Liver (tissue), 3 donors: ENCODE data around the gene SHISA3.

Experiments used
- EGR1 ChIP-seq, 2 donors: IDR thresholded peaks; 2 replicates each; pipeline ENCODE4 v1.6.1; 2016 to 2018; ENCODE audit warnings: antibody characterized with exemption in 2 of 2, low read depth in 2 of 2
- GABPA ChIP-seq, 2 donors: IDR thresholded peaks in 1 of 2; conservative IDR thresholded peaks in 1 of 2; 2 replicates each; pipeline ENCODE4 v1.6.1; 2016; ENCODE audit warnings: antibody characterized with exemption in 2 of 2, mild to moderate bottlenecking in 1 of 2, moderate library complexity in 1 of 2
- HNF4A ChIP-seq, 2 donors: conservative IDR thresholded peaks; 2 replicates each; pipeline ENCODE4 v1.6.1; 2016; ENCODE audit warnings: antibody characterized with exemption in 2 of 2, mild to moderate bottlenecking in 2 of 2
- JUND ChIP-seq, 2 donors: IDR thresholded peaks; 2 replicates each; pipeline ENCODE4 v1.6.1; 2016; ENCODE audit warnings: antibody characterized with exemption in 2 of 2
- RAD21 ChIP-seq, 2 donors: IDR thresholded peaks; 2 replicates each; pipeline ENCODE4 v1.6.1; 2016; ENCODE audit warnings: antibody characterized with exemption in 2 of 2, mild to moderate bottlenecking in 2 of 2
- RXRA ChIP-seq, 2 donors: IDR thresholded peaks; 2 replicates each; pipeline ENCODE4 v1.6.1; 2017 to 2018; ENCODE audit warnings: antibody characterized with exemption in 2 of 2, mild to moderate bottlenecking in 1 of 2
- SP1 ChIP-seq: IDR thresholded peaks from 2 replicates; pipeline ENCODE4 v1.6.1; 2018; ENCODE audit warnings: antibody characterized with exemption, mild to moderate bottlenecking
- TAF1 ChIP-seq: conservative IDR thresholded peaks from 2 replicates; pipeline ENCODE4 v1.6.1; 2016; ENCODE audit warnings: antibody characterized with exemption, mild to moderate bottlenecking
- YY1 ChIP-seq: IDR thresholded peaks from 2 replicates; pipeline ENCODE4 v1.6.1; 2016; ENCODE audit warnings: antibody characterized with exemption, mild to moderate bottlenecking
- TF ChIP-seq, protein P1 (sequence below): IDR thresholded peaks from 2 replicates; pipeline ENCODE4 v1.6.1; 2016; ENCODE audit warnings: antibody characterized with exemption, mild to moderate bottlenecking
- TF ChIP-seq, protein P2 (sequence below): fragments of 150-350 bp; IDR thresholded peaks from 2 replicates; pipeline ENCODE4 v1.5.1; 2017; ENCODE audit warnings: improper control_type of control experiment, low read depth, low read length; ENCODE audit not compliant: missing input control
- TF ChIP-seq, protein P3 (sequence below): IDR thresholded peaks from 2 replicates; pipeline ENCODE4 v1.6.1; 2016; ENCODE audit warnings: antibody characterized with exemption
- TF ChIP-seq, protein P4 (sequence below): IDR thresholded peaks from 2 replicates; pipeline ENCODE4 v1.6.1; 2016; ENCODE audit warnings: antibody characterized with exemption
- TF ChIP-seq, protein P5 (sequence below): IDR thresholded peaks from 2 replicates; pipeline ENCODE4 v1.6.1; 2016; ENCODE audit warnings: antibody characterized with exemption
- donor health status: healthy.
- donor health status: healthy.

DNA sequence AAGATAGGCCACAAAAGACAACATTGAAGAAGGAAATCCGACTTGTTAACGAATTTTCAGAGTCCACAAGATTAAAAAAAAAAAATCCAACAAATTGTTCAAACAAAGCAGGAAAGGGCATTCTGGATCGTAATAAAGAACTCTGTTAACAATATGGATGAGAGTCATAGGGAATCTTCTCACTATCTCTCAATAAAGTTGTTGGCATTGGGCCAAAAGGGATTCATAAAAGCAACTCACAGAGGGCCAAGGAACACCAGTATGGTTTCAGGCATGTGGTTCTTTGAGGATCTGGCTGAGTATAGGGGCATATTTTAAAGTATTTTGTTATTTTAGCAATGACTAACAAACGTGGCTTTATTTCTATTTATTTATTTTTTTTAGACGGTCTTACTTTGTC, 49.5 kb downstream of the SHISA3 start:
- TF ChIP-seq, protein P1, sequence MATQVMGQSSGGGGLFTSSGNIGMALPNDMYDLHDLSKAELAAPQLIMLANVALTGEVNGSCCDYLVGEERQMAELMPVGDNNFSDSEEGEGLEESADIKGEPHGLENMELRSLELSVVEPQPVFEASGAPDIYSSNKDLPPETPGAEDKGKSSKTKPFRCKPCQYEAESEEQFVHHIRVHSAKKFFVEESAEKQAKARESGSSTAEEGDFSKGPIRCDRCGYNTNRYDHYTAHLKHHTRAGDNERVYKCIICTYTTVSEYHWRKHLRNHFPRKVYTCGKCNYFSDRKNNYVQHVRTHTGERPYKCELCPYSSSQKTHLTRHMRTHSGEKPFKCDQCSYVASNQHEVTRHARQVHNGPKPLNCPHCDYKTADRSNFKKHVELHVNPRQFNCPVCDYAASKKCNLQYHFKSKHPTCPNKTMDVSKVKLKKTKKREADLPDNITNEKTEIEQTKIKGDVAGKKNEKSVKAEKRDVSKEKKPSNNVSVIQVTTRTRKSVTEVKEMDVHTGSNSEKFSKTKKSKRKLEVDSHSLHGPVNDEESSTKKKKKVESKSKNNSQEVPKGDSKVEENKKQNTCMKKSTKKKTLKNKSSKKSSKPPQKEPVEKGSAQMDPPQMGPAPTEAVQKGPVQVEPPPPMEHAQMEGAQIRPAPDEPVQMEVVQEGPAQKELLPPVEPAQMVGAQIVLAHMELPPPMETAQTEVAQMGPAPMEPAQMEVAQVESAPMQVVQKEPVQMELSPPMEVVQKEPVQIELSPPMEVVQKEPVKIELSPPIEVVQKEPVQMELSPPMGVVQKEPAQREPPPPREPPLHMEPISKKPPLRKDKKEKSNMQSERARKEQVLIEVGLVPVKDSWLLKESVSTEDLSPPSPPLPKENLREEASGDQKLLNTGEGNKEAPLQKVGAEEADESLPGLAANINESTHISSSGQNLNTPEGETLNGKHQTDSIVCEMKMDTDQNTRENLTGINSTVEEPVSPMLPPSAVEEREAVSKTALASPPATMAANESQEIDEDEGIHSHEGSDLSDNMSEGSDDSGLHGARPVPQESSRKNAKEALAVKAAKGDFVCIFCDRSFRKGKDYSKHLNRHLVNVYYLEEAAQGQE: no peak
- TF ChIP-seq, protein P2, sequence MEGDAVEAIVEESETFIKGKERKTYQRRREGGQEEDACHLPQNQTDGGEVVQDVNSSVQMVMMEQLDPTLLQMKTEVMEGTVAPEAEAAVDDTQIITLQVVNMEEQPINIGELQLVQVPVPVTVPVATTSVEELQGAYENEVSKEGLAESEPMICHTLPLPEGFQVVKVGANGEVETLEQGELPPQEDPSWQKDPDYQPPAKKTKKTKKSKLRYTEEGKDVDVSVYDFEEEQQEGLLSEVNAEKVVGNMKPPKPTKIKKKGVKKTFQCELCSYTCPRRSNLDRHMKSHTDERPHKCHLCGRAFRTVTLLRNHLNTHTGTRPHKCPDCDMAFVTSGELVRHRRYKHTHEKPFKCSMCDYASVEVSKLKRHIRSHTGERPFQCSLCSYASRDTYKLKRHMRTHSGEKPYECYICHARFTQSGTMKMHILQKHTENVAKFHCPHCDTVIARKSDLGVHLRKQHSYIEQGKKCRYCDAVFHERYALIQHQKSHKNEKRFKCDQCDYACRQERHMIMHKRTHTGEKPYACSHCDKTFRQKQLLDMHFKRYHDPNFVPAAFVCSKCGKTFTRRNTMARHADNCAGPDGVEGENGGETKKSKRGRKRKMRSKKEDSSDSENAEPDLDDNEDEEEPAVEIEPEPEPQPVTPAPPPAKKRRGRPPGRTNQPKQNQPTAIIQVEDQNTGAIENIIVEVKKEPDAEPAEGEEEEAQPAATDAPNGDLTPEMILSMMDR: no peak
- TF ChIP-seq TAF1: no peak
- TF ChIP-seq JUND (IDR thresholded peaks at IDR 0.05): no peak
- TF ChIP-seq, protein P3, sequence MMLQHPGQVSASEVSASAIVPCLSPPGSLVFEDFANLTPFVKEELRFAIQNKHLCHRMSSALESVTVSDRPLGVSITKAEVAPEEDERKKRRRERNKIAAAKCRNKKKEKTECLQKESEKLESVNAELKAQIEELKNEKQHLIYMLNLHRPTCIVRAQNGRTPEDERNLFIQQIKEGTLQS: no peak
- TF ChIP-seq, protein P4, sequence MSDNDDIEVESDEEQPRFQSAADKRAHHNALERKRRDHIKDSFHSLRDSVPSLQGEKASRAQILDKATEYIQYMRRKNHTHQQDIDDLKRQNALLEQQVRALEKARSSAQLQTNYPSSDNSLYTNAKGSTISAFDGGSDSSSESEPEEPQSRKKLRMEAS: no peak
- TF ChIP-seq, protein P5, sequence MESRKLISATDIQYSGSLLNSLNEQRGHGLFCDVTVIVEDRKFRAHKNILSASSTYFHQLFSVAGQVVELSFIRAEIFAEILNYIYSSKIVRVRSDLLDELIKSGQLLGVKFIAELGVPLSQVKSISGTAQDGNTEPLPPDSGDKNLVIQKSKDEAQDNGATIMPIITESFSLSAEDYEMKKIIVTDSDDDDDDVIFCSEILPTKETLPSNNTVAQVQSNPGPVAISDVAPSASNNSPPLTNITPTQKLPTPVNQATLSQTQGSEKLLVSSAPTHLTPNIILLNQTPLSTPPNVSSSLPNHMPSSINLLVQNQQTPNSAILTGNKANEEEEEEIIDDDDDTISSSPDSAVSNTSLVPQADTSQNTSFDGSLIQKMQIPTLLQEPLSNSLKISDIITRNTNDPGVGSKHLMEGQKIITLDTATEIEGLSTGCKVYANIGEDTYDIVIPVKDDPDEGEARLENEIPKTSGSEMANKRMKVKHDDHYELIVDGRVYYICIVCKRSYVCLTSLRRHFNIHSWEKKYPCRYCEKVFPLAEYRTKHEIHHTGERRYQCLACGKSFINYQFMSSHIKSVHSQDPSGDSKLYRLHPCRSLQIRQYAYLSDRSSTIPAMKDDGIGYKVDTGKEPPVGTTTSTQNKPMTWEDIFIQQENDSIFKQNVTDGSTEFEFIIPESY: no peak
- TF ChIP-seq YY1: no peak
- TF ChIP-seq EGR1 (IDR thresholded peaks at IDR 0.05; ENCODE audit: low read depth in 2 of 2): no peak
- no peak for TF ChIP-seq RAD21 (IDR thresholded peaks at IDR 0.05)
- no peak for TF ChIP-seq RXRA (IDR thresholded peaks at IDR 0.05)
- TF ChIP-seq SP1: no peak
- TF ChIP-seq HNF4A (conservative IDR thresholded peaks at IDR 0.05): no peak
- TF ChIP-seq GABPA (IDR thresholded peaks at IDR 0.05 in 1 of 2, conservative IDR thresholded peaks at IDR 0.05 in 1 of 2): no peak
